ENCODE measurements around the gene UMAD1. TPM values are rescaled to one million over a fixed set of nuclear protein-coding genes. Genes with fewer than 3 reads are reported as not detected.

UMAD1 gene
- total and polyA plus RNA-seq, 8 donors: 5.0 to 20.8 (median 17.2) TPM

DNA sequence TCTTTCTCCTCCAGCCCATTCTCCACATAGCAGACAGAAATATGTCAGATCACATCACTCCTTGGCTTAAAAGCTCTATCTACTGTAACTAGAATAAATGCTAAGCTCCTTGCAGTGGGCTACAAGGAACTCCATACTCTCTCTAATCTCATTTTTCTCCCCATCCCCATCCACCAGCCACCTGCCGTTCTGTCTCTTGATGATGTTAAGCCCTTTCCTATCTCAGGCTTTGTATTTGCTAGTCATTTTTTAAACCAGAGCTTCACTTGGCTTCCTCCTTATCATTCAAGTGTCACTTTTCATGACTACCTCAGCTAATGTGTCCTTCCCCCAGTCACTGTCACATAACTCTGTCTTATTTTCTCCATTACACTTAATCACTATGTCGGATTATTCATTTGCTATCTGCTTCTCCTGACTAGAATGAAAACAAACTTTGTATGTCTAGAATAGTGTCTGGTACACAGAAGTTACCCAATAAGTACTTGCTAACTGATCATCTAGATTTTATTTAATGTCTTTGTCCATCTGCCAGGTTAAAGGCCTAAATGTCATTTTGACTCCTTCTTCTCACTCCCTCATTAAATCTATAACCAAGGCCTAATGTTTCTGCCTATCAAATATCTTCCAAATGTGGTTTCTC, 165.1 kb downstream of the UMAD1 start:
- H3K4me1 ChIP-seq: no peaks in the 10 kb centered on the region
- ATAC-seq: no peak
- 81 to 86% methylated on average over 2 of the region's 2 CpGs for WGBS, 2 donors
- intact Hi-C loops (cut with DNase I): no loop called here
- no peak for TF ChIP-seq CTCF (IDR thresholded peaks at IDR 0.05)
- FAIRE-seq: no peak
- H3K4me3 ChIP-seq: no peak overlapping the region
- DNase-seq: no peak
- H3K27ac ChIP-seq: no peak overlapping the region
- no peaks in the 10 kb centered on the region for H3K27me3 ChIP-seq
- H3K36me3 ChIP-seq: peaks cover 0 to 4% (median 0%) of the 10 kb centered on the region in 3 donors
- H3K9me3 ChIP-seq: no peaks in the 10 kb centered on the region

DNA sequence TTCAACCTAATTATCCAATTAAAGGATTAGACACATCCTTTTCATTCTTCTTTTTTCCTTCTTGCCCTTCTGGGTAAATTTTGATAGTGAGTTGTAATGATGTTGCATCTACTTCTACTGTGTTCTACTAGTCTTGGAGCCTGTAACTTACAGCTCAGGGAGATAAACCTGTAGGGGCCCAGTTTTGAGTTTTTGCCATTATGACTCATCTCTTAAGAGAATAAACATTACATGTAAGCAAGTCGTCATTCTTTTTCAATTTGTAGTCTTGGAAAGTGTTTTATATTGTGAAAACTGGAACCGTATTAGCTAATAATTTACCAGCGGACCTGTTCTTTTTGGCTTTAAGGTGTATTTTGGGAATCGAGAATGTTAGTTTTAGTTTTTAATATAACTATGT, 167.6 kb downstream of the UMAD1 start:
- WGBS, 2 donors: 68 to 72% methylated on average over 4 of the region's 4 CpGs
- no peak overlapping the region for H3K27ac ChIP-seq
- ATAC-seq: peak in 2 of 4 donors; percentile 19 to 34
- intact Hi-C loops (cut with DNase I): no loop called here
- no peak overlapping the region for H3K4me3 ChIP-seq
- H3K36me3 ChIP-seq: peaks cover 0 to 4% (median 0%) of the 10 kb centered on the region in 3 donors
- H3K4me1 ChIP-seq: peaks cover 0 to 7% (median 0%) of the 10 kb centered on the region in 3 donors
- H3K9me3 ChIP-seq: no peaks in the 10 kb centered on the region
- no peak for DNase-seq
- no peak for TF ChIP-seq CTCF (IDR thresholded peaks at IDR 0.05)
- FAIRE-seq: no peak
- no peaks in the 10 kb centered on the region for H3K27me3 ChIP-seq

- TF ChIP-seq CTCF (IDR thresholded peaks at IDR 0.05): no peak
- Histone ChIP-seq H3K4me3 (no peak overlapping the region), H3K9me3 (no peaks in the 10 kb centered on the region), H3K36me3 (peaks cover 0 to 4% (median 0%) of the 10 kb centered on the region in 3 donors), H3K27me3 (no peaks in the 10 kb centered on the region), H3K4me1 (peaks cover 0 to 7% (median 0%) of the 10 kb centered on the region in 3 donors), H3K27ac (no peak overlapping the region)
- WGBS, 2 donors: 91 to 96% methylated on average over 1 of the region's 1 CpG
- ATAC-seq (no peak), FAIRE-seq (no peak), DNase-seq (no peak)
- intact Hi-C loops (cut with DNase I): no loop called here
These were observed 168.1 kb downstream of the UMAD1 start for GRCh38 chr7:7808626-7809025.

DNA sequence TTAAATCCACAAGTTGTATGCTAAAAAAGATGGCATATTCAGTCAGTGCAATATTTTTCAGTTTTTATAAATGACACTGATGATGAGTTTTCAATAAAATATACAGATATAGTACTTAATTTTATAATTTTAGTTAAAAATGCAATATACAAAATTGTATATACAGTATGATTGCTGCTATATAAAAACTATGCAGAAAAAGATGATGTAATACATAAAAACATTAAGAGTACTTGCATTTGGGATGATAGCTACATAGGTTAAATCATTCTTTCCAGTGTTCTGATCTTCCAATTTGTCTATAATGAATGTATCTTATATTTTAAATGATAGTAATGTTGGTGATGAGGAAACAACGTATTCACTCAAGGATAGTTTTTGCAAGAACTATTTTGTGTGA, 169.8 kb downstream of the UMAD1 start:
- Histone ChIP-seq H3K27me3 (no peaks in the 10 kb centered on the region), H3K9me3 (no peaks in the 10 kb centered on the region), H3K4me3 (no peak overlapping the region), H3K4me1 (peaks cover 0 to 7% (median 0%) of the 10 kb centered on the region in 3 donors), H3K27ac (no peak overlapping the region), H3K36me3 (no peaks in the 10 kb centered on the region)
- ATAC-seq (no peak), DNase-seq (no peak), FAIRE-seq (peak; percentile 47)
- WGBS, 2 donors: 95 to 98% methylated on average over 1 of the region's 1 CpG
- TF ChIP-seq CTCF (IDR thresholded peaks at IDR 0.05): no peak
- intact Hi-C loops (cut with DNase I): no loop called here

DNA sequence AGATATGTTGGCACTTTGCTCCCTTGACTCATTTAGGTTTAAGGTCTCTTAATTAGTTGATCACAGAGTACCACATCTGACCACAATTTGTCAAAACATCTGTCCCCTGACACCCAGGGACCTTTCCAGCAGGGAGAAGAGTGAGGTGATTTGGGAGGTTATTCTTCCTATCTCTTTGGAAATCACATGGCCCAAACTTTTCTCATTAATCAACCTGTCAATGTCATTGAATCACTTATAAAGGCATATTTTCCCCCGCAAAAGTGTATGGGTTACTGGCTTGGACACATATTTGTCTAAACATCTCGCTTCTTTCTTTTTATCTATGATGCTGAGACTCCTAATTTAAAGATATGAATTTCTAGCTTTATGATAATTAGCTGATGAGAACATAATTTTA, 170.3 kb downstream of the UMAD1 start:
- H3K27ac ChIP-seq: no peak overlapping the region
- H3K4me1 ChIP-seq: peaks cover 0 to 7% (median 0%) of the 10 kb centered on the region in 3 donors
- 97 to 100% methylated on average over 2 of the region's 2 CpGs for WGBS, 2 donors
- no peak for DNase-seq
- FAIRE-seq: no peak
- no peaks in the 10 kb centered on the region for H3K27me3 ChIP-seq
- intact Hi-C loops (cut with DNase I): no loop called here
- H3K4me3 ChIP-seq: no peak overlapping the region
- no peak for TF ChIP-seq CTCF (IDR thresholded peaks at IDR 0.05)
- no peak for ATAC-seq
- no peaks in the 10 kb centered on the region for H3K9me3 ChIP-seq
- H3K36me3 ChIP-seq: no peaks in the 10 kb centered on the region
